ENCODE measurements around the gene XPA. TPM values are rescaled to one million over a fixed set of nuclear protein-coding genes. Genes with fewer than 3 reads are reported as not detected.

XPA gene
- total and polyA plus RNA-seq, 2 of the 13 experiments (the other 11 are each of a cell fraction or from before 2014, with no cell fraction given): 2.3 to 15.2 TPM

- TF ChIP-seq REPIN1 (CRISPR knock-in tag; IDR thresholded peaks at IDR 0.05; ENCODE audit: borderline replicate concordance, low read depth) (no peak; the same call in none of the 2 replicates), HIVEP1 (CRISPR knock-in tag; IDR thresholded peaks at IDR 0.05) (no peak), AFF4 (CRISPR knock-in tag; IDR thresholded peaks at IDR 0.05) (no peak), ZNF619 (CRISPR knock-in tag; IDR thresholded peaks at IDR 0.05) (no peak; the same call in 1 of the 2 replicates), ZNF678 (CRISPR knock-in tag; IDR thresholded peaks at IDR 0.05) (0 out of 2 replicates have a peak, but pooled peaks have one; percentile 76), PAWR (CRISPR knock-in tag; IDR thresholded peaks at IDR 0.05; ENCODE audit: borderline replicate concordance) (peak; percentile 75; the same call in 1 of the 2 replicates), SIX4 (CRISPR knock-in tag; IDR thresholded peaks at IDR 0.05) (0 out of 2 replicates have a peak, but pooled peaks have one; percentile 14), SIX1 (CRISPR knock-in tag; IDR thresholded peaks at IDR 0.05; ENCODE audit: borderline replicate concordance) (no peak), MLLT10 (CRISPR knock-in tag; IDR thresholded peaks at IDR 0.05) (no peak), JUN (CRISPR knock-in tag; IDR thresholded peaks at IDR 0.05) (no peak), ZKSCAN1 (IDR thresholded peaks at IDR 0.05; ENCODE audit: low read length) (no peak)
- TF ChIP-seq, protein P1, sequence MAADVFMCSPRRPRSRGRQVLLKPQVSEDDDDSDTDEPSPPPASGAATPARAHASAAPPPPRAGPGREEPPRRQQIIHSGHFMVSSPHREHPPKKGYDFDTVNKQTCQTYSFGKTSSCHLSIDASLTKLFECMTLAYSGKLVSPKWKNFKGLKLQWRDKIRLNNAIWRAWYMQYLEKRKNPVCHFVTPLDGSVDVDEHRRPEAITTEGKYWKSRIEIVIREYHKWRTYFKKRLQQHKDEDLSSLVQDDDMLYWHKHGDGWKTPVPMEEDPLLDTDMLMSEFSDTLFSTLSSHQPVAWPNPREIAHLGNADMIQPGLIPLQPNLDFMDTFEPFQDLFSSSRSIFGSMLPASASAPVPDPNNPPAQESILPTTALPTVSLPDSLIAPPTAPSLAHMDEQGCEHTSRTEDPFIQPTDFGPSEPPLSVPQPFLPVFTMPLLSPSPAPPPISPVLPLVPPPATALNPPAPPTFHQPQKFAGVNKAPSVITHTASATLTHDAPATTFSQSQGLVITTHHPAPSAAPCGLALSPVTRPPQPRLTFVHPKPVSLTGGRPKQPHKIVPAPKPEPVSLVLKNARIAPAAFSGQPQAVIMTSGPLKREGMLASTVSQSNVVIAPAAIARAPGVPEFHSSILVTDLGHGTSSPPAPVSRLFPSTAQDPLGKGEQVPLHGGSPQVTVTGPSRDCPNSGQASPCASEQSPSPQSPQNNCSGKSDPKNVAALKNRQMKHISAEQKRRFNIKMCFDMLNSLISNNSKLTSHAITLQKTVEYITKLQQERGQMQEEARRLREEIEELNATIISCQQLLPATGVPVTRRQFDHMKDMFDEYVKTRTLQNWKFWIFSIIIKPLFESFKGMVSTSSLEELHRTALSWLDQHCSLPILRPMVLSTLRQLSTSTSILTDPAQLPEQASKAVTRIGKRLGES (CRISPR knock-in tag; IDR thresholded peaks at IDR 0.05; ENCODE audit: borderline replicate concordance): no peak; the same call in 1 of the 2 replicates
- TF ChIP-seq, protein P2, sequence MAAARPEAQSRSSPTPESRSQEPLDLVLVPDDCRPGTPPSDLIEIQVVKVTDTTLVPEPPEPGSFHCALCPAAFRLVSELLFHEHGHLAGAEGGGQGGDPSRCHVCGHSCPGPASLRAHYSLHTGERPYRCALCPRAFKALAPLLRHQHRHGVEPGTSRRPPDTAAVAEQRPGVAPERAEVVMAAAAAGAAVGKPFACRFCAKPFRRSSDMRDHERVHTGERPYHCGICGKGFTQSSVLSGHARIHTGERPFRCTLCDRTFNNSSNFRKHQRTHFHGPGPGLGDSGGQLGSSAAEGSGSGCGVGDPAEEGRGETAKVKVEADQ (CRISPR knock-in tag; IDR thresholded peaks at IDR 0.05; ENCODE audit: borderline replicate concordance): peak; percentile 42; the same call in 1 of the 2 replicates
- TF ChIP-seq, protein P3, sequence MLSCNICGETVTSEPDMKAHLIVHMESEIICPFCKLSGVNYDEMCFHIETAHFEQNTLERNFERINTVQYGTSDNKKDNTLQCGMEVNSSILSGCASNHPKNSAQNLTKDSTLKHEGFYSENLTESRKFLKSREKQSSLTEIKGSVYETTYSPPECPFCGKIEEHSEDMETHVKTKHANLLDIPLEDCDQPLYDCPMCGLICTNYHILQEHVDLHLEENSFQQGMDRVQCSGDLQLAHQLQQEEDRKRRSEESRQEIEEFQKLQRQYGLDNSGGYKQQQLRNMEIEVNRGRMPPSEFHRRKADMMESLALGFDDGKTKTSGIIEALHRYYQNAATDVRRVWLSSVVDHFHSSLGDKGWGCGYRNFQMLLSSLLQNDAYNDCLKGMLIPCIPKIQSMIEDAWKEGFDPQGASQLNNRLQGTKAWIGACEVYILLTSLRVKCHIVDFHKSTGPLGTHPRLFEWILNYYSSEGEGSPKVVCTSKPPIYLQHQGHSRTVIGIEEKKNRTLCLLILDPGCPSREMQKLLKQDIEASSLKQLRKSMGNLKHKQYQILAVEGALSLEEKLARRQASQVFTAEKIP (CRISPR knock-in tag; IDR thresholded peaks at IDR 0.05; ENCODE audit: borderline replicate concordance): no peak
- TF ChIP-seq, protein P4, sequence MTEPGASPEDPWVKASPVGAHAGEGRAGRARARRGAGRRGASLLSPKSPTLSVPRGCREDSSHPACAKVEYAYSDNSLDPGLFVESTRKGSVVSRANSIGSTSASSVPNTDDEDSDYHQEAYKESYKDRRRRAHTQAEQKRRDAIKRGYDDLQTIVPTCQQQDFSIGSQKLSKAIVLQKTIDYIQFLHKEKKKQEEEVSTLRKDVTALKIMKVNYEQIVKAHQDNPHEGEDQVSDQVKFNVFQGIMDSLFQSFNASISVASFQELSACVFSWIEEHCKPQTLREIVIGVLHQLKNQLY (CRISPR knock-in tag; IDR thresholded peaks at IDR 0.05): 0 out of 2 replicates have a peak, but pooled peaks have one; percentile 2
Measured at GRCh38 chr9:97696803-97697601, at the start of gene XPA (continued).

All from HepG2 (cell line).